ENCODE measurements around the gene GPATCH8. TPM values are rescaled to one million over a fixed set of nuclear protein-coding genes. Genes with fewer than 3 reads are reported as not detected.
"Not testable (repeated sequence)": the region's sequence is repeated elsewhere in the genome, so short reads cannot be mapped to it uniquely, and the experiment has no call there.

GPATCH8 gene
- total and polyA plus RNA-seq, 9 of the 15 experiments (the other 6 are each of a cell fraction or from before 2014, with no cell fraction given) = 10.6 to 29.6 (median 13.2) TPM

- ChIA-PET POLR2A (interaction anchor here (1.1 kb wide), 1 partner anchor 9 kb away, joined by 3 read pairs; no protein-coding TSS in a partner anchor), CTCF (ENCODE audit: low intra/inter-chr PET ratio) (no interaction called here)
- H3K9me1 ChIP-seq (ENCODE audit: control insufficient read depth, insufficient read depth, low read length) = no peaks in the 10 kb centered on the region
- H3K4me3 ChIP-seq = no peak overlapping the region
- H3K4me2 ChIP-seq (ENCODE audit: insufficient read depth, low read length) = no peak overlapping the region
- in situ Hi-C loops (cut with MboI) (no loop called here), intact Hi-C loops (cut with micrococcal nuclease) (no loop called here)
- no peak overlapping the region for H2AFZ ChIP-seq (ENCODE audit: low read depth, low read length)
- DNase-seq (ENCODE audit: extremely low read depth in 1 of 4, low spot score in 3 of 4) (no peak), ATAC-seq (no peak), FAIRE-seq (no peak)
- no peaks in the 10 kb centered on the region for H3K9me3 ChIP-seq (replicated peaks; ENCODE audit: control insufficient read depth, insufficient read depth, low read depth, low read length)
- H3K27me3 ChIP-seq (ENCODE audit: control insufficient read depth in 2 of 2, insufficient read depth in 2 of 2, low read length in 2 of 2) = no peaks in the 10 kb centered on the region
- no TSS peak for BruUV-seq (replicated peaks)
- no peaks in the 10 kb centered on the region for H3K79me2 ChIP-seq (ENCODE audit: control insufficient read depth, insufficient read depth, low read length)
- H3K27ac ChIP-seq (ENCODE audit: extremely low read depth, low read depth, low read length) = no peak overlapping the region
- H3K36me3 ChIP-seq (ENCODE audit: control insufficient read depth, insufficient read depth, low read length) = peaks cover 24% of the 10 kb centered on the region; the same call in 1 of the 3 replicates
- H3K9ac ChIP-seq (ENCODE audit: insufficient read depth in 1 of 2, low read depth in 2 of 2, low read length in 2 of 2) = no peak overlapping the region
- no peak for TF ChIP-seq PTBP1 (IDR thresholded peaks at IDR 0.05; ENCODE audit: low read depth, low read length)
- peak; percentile 89 for TF ChIP-seq SPI1 (IDR thresholded peaks at IDR 0.05; ENCODE audit: borderline replicate concordance, low read depth, low read length)
- WGBS (ENCODE audit: insufficient coverage, low coverage, missing lambda C conversion rate) = 89% methylated on average over 2 of the region's 2 CpGs
- H4K20me1 ChIP-seq (replicated peaks; ENCODE audit: control insufficient read depth, insufficient read depth, low read length) = no peaks in the 10 kb centered on the region
- H3K4me1 ChIP-seq (replicated peaks in 1 of 2; ENCODE audit: control insufficient read depth in 2 of 2, insufficient read depth in 2 of 2, low read length in 2 of 2) = peaks cover 16 to 34% of the 10 kb centered on the region in 2 experiments; a peak in 4 of 5 replicates
Observed at GRCh38 chr17:44394833-44395232, 108.4 kb downstream of the GPATCH8 start.

- H3K9me3 ChIP-seq (replicated peaks; ENCODE audit: control insufficient read depth, insufficient read depth, low read depth, low read length); H3K9ac ChIP-seq (ENCODE audit: insufficient read depth in 1 of 2, low read depth in 2 of 2, low read length in 2 of 2); ATAC-seq; CTCF ChIA-PET (ENCODE audit: low intra/inter-chr PET ratio); in situ Hi-C loops (cut with MboI); FAIRE-seq; H3K27me3 ChIP-seq (ENCODE audit: control insufficient read depth in 2 of 2, insufficient read depth in 2 of 2, low read length in 2 of 2); H3K79me2 ChIP-seq (ENCODE audit: control insufficient read depth, insufficient read depth, low read length); H3K9me1 ChIP-seq (ENCODE audit: control insufficient read depth, insufficient read depth, low read length); DNase-seq (ENCODE audit: extremely low read depth in 1 of 4, low spot score in 3 of 4); H3K4me2 ChIP-seq (ENCODE audit: insufficient read depth, low read length); H2AFZ ChIP-seq (ENCODE audit: low read depth, low read length); intact Hi-C loops (cut with micrococcal nuclease); BruUV-seq (replicated peaks); H3K27ac ChIP-seq (ENCODE audit: extremely low read depth, low read depth, low read length); H4K20me1 ChIP-seq (replicated peaks; ENCODE audit: control insufficient read depth, insufficient read depth, low read length); H3K4me3 ChIP-seq: not testable (repeated sequence)
- POLR2A ChIA-PET = interaction anchor here (1.1 kb wide), 1 partner anchor 8 kb away, joined by 3 read pairs; no protein-coding TSS in a partner anchor
- TF ChIP-seq GTF2E2 (tag; IDR thresholded peaks at IDR 0.05) (0 out of 2 replicates have a peak, but pooled peaks have one; percentile 6), THRB (CRISPR knock-in tag; conservative IDR thresholded peaks at IDR 0.05) (peak; percentile 71; the same call in 1 of the 2 replicates)
- Histone ChIP-seq H3K36me3 (ENCODE audit: control insufficient read depth, insufficient read depth, low read length) (peaks cover 17% of the 10 kb centered on the region; the same call in 1 of the 3 replicates), H3K4me1 (replicated peaks in 1 of 2; ENCODE audit: control insufficient read depth in 2 of 2, insufficient read depth in 2 of 2, low read length in 2 of 2) (peaks cover 21 to 41% of the 10 kb centered on the region in 2 experiments)
- WGBS (ENCODE audit: insufficient coverage, low coverage, missing lambda C conversion rate) = 74% methylated on average over 9 of the region's 9 CpGs
Observed at GRCh38 chr17:44394112-44394511, 109.1 kb downstream of the GPATCH8 start.

Data from K562 (cell line).